ENCODE data around the gene CCDC28B. TPM values are rescaled to one million over a fixed set of nuclear protein-coding genes. Genes with fewer than 3 reads are reported as not detected.

CCDC28B gene
- total and polyA plus RNA-seq, 2 donors (not counting 1 experiment from before 2014, with no cell fraction given) = 10.1 to 12.4 TPM

GRCh38 chr1:32250893-32251716 lies 50.7 kb downstream of the CCDC28B start, which contains the start of gene LCK:
TSS of gene LCK (plus strand) at chr1:32251265. CDS start at chr1:32274330, 23,065 bp downstream.
- H3K9me3 ChIP-seq (ENCODE audit: control insufficient read depth, insufficient read depth, low read depth, low read length) = no peaks in the 10 kb centered on the region
- H3K36me3 ChIP-seq (ENCODE audit: control insufficient read depth, insufficient read depth, low read length) = no peaks in the 10 kb centered on the region
- H3K4me1 ChIP-seq (ENCODE audit: control insufficient read depth, extremely low read depth, insufficient read depth, low read length) = peaks cover 13% of the 10 kb centered on the region
- H3K27me3 ChIP-seq (ENCODE audit: control insufficient read depth, insufficient read depth, low read length) = no peaks in the 10 kb centered on the region
- H3K4me3 ChIP-seq (replicated peaks in 1 of 4; ENCODE audit: control extremely low read depth in 1 of 4, insufficient read depth in 1 of 4, low read depth in 3 of 4, low read length in 4 of 4) = no peak within 1 kb of the TSS
- H4K20me1 ChIP-seq (ENCODE audit: control insufficient read depth, extremely low read depth, insufficient read depth, low read length) = no peaks in the 10 kb centered on the region
- H3K79me2 ChIP-seq (ENCODE audit: control insufficient read depth, insufficient read depth, low read length) = no peaks in the 10 kb centered on the region
- H3K27ac ChIP-seq (ENCODE audit: insufficient read depth, low read length) = no peak within 1 kb of the TSS
- H2AFZ ChIP-seq (ENCODE audit: low read length) = no peak within 1 kb of the TSS
- TF ChIP-seq, protein P1, sequence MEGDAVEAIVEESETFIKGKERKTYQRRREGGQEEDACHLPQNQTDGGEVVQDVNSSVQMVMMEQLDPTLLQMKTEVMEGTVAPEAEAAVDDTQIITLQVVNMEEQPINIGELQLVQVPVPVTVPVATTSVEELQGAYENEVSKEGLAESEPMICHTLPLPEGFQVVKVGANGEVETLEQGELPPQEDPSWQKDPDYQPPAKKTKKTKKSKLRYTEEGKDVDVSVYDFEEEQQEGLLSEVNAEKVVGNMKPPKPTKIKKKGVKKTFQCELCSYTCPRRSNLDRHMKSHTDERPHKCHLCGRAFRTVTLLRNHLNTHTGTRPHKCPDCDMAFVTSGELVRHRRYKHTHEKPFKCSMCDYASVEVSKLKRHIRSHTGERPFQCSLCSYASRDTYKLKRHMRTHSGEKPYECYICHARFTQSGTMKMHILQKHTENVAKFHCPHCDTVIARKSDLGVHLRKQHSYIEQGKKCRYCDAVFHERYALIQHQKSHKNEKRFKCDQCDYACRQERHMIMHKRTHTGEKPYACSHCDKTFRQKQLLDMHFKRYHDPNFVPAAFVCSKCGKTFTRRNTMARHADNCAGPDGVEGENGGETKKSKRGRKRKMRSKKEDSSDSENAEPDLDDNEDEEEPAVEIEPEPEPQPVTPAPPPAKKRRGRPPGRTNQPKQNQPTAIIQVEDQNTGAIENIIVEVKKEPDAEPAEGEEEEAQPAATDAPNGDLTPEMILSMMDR (conservative IDR thresholded peaks at IDR 0.05 in 1 of 2, IDR thresholded peaks at IDR 0.05 in 1 of 2; ENCODE audit: low read depth in 1 of 2, low read length in 2 of 2) = no peak
- no peak for TF ChIP-seq EZH2 (IDR thresholded peaks at IDR 0.05; ENCODE audit: low read length, missing control alignments)
- H3K4me2 ChIP-seq (ENCODE audit: extremely low read depth, insufficient read depth, low read length) = no peak within 1 kb of the TSS
- no peak within 1 kb of the TSS for H3K9ac ChIP-seq (ENCODE audit: insufficient read depth, low read length)
- DNase-seq (ENCODE audit: low read depth in 2 of 2) = no peak

Other genes with a start within 250 kb of the CCDC28B start
- 42.1 and 56.0 TPM in 2 replicates for gene KHDRBS1, start 186.7 kb upstream of the CCDC28B start, total RNA-seq
- 73.0 and 84.8 TPM in 2 replicates for gene KHDRBS1, start 186.7 kb upstream of the CCDC28B start, polyA plus RNA-seq
- 4.4 and 7.9 TPM in 2 replicates for gene TMEM39B, start 127.7 kb upstream of the CCDC28B start, total RNA-seq
- 11.1 and 15.0 TPM in 2 replicates for gene TMEM39B, start 127.7 kb upstream of the CCDC28B start, polyA plus RNA-seq
- 27.0 and 40.1 TPM in 2 replicates for gene KPNA6, start 92.5 kb upstream of the CCDC28B start, total RNA-seq
- 44.4 and 48.5 TPM in 2 replicates for gene KPNA6, start 92.5 kb upstream of the CCDC28B start, polyA plus RNA-seq
- 94.0 and 118 TPM in 2 replicates for gene TXLNA, start 20.9 kb upstream of the CCDC28B start, total RNA-seq
- gene TXLNA, start 20.9 kb upstream of the CCDC28B start, polyA plus RNA-seq = 56.5 and 64.0 TPM in 2 replicates
- 1.3 and 2.3 TPM in 2 replicates for gene IQCC, start 5.1 kb downstream of the CCDC28B start, total RNA-seq
- gene IQCC, start 5.1 kb downstream of the CCDC28B start, polyA plus RNA-seq = 2.0 and 2.6 TPM in 2 replicates
- not detected in 2 replicates for gene DCDC2B, start 8.5 kb downstream of the CCDC28B start, total RNA-seq
- gene DCDC2B, start 8.5 kb downstream of the CCDC28B start, polyA plus RNA-seq = not detected in 2 replicates
- gene TMEM234, start 21.8 kb downstream of the CCDC28B start, total RNA-seq = 12.1 and 17.5 TPM in 2 replicates
- gene TMEM234, start 21.8 kb downstream of the CCDC28B start, polyA plus RNA-seq = 15.8 TPM in 2 replicates
- gene EIF3I, start 21.8 kb downstream of the CCDC28B start, total RNA-seq = 246 and 277 TPM in 2 replicates
- 492 and 721 TPM in 2 replicates for gene EIF3I, start 21.8 kb downstream of the CCDC28B start, polyA plus RNA-seq
- gene FAM167B, start 46.6 kb downstream of the CCDC28B start, total RNA-seq = 2.1 and 3.1 TPM in 2 replicates
- 1.0 and 1.3 TPM in 2 replicates for gene FAM167B, start 46.6 kb downstream of the CCDC28B start, polyA plus RNA-seq
- not detected in 2 replicates for gene LCK, start 50.7 kb downstream of the CCDC28B start, total RNA-seq
- not detected in 2 replicates for gene LCK, start 50.7 kb downstream of the CCDC28B start, polyA plus RNA-seq
- gene HDAC1, start 91.5 kb downstream of the CCDC28B start, total RNA-seq = 86.3 and 100 TPM in 2 replicates
- gene HDAC1, start 91.5 kb downstream of the CCDC28B start, polyA plus RNA-seq = 143 and 159 TPM in 2 replicates
- gene MARCKSL1, start 135.6 kb downstream of the CCDC28B start, total RNA-seq = 11.7 and 33.1 TPM in 2 replicates
- gene MARCKSL1, start 135.6 kb downstream of the CCDC28B start, polyA plus RNA-seq = 79.1 and 107 TPM in 2 replicates
- 0.77 and 0.99 TPM in 2 replicates for gene FAM229A, start 161.9 kb downstream of the CCDC28B start, total RNA-seq
- 0.53 and 0.77 TPM in 2 replicates for gene FAM229A, start 161.9 kb downstream of the CCDC28B start, polyA plus RNA-seq
- gene TSSK3, start 161.9 kb downstream of the CCDC28B start, total RNA-seq = 0.50 and 0.51 TPM in 2 replicates
- gene TSSK3, start 161.9 kb downstream of the CCDC28B start, polyA plus RNA-seq = 0.35 and 0.58 TPM in 2 replicates
- 48.5 and 55.5 TPM in 2 replicates for gene BSDC1, start 193.8 kb downstream of the CCDC28B start, total RNA-seq
- 42.4 and 42.8 TPM in 2 replicates for gene BSDC1, start 193.8 kb downstream of the CCDC28B start, polyA plus RNA-seq